Fibroblast of skin of right biceps (primary cell): Measurements from ENCODE around the gene MED13L.

ENCODE experiments used
- DNase-seq: peaks from one replicate; pipeline ENCODE4 v3.0.0-alpha.2; 2013

The MED13L gene

DNA sequence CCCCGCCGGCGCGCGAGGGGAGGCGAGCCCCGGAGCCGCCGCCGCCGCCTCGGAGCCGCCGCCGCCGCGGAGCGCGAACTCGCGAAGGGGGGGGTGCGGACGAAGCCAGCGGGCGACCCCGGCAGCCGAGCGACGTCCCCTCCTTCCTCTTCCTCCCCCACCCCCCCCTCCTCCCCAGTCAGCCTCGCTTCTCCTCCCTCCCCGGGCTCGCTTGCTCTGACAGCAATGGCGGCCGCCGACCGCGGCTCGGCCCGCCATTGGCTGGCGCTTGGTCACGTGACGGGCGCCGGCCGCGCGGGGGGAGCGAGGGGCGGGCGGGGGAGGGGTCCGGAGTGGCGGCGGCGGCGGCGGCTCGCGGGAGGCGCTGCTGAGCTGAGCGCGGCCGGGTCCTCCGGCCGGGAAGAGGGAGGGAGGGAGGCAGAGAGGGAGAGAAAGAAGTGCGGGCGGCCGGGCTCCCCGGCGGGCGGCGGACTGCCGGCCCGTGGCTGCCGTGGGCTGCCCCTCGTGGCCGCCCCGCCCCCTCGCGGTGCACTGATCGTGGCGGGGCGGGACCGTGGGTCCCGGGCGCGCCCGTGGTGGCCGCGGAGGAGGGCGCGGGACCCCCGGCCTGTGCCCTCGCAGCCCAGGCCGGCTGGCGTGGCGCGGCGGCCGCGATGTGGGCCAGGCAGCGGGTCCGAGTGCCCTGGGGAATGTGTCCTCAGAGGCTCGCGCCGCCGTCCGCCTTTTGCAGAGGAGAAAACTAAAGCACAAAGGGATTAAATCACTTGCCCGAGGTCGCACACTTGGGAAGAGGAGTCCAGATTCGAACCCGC lies at the start of gene MED13L:
Gene MED13L, minus strand, starts transcription at position 227 of the 812 bp plus-strand sequence. CDS start 562 bp downstream, outside the sequence.
- peak; percentile 93 for DNase-seq

GRCh38 chr12:116325336-116325664 lies 47.8 kb upstream of the MED13L start:
- no peak for DNase-seq

- no peak for DNase-seq
Observed at GRCh38 chr12:116324654-116325335, 47.3 kb upstream of the MED13L start.

DNA sequence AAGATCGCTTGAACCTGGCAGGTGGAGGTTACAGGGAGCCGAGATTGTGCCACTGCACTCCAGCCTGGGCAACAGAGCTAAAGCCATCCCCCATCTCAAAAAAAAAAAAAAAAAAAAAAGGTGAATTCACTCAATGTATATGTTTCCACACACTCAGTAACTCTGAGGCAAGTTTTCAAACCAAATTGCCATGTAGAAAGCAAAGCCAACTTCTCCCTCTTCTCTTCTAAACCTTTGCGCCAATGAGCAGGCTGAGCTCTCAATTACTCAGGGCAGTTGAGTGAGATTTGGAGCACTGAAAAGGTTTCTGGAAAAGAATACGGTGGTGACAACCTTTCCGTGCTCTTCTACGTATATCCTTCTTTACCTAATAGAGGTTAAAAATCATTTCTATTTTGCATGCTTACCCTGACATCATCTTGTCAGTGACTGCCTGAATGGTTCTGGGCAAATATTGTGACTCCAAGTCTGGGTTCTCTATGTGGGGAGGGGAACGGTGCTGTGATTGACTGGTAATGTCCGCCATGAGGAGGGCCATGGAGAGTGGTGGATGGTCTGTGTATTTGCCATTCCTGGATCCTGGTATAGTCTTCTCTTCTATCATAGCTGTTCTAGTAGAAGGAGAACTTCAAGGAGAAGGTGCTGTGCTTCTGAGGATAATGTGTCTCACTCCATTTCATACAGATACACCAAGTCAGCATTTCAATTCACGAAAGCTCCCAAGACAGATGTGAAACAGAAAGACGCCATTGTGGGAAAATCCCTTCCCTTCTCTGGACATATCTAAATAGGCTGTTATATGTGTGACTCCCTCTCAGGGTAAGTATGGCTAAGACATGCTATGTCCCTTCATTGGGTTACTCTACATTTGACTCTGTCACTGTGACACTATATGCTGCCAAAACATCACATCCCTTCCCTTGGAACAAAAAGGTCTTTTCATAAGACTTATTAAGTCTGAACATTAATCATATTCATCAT lies 46.2 kb upstream of the MED13L start:
- DNase-seq: no peak

- DNase-seq: no peak
Observed at GRCh38 chr12:116321913-116322312, 44.4 kb upstream of the MED13L start.

GRCh38 chr12:116320791-116321217 lies 43.3 kb upstream of the MED13L start:
- DNase-seq: peak; percentile 64

DNA sequence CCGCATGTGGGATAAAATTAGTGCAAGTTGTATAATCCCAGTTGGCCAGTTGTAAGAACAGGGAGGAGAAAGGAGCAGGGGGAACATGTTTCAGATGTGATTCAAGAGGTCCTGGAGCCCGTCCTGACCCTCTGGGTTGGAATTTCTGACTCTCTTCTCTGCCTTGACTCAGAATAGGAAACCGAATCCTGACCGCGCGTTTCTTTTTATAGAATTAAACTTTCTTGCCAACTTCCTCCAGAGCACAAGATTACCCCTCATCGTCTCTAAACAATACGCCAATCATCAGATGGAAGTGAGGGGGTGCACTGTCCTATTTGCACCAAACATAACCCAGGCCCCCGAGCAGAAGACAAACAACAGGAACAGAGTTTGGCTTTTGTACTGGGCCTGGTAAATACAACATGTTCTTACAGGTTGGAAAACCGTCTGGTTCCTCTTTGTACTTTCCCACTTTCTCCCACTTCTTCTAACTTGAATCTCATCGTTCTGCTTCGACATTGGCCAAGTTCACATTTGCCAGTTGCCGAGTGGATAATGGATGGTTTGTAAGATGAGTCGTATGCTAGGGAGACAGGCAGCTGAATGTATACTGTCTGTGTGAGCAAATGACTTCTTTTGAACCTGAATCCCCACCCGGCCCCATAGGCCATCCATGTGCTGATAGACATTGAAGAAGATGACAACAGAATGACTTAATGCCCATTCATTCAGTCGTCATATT lies 42.6 kb upstream of the MED13L start:
- peak; percentile 99 for DNase-seq

- DNase-seq: peak; percentile 65
Observed at GRCh38 chr12:116319233-116319897, 41.9 kb upstream of the MED13L start.

- DNase-seq: peak; percentile 52
Observed at GRCh38 chr12:116318576-116319232, 41.2 kb upstream of the MED13L start.

DNA sequence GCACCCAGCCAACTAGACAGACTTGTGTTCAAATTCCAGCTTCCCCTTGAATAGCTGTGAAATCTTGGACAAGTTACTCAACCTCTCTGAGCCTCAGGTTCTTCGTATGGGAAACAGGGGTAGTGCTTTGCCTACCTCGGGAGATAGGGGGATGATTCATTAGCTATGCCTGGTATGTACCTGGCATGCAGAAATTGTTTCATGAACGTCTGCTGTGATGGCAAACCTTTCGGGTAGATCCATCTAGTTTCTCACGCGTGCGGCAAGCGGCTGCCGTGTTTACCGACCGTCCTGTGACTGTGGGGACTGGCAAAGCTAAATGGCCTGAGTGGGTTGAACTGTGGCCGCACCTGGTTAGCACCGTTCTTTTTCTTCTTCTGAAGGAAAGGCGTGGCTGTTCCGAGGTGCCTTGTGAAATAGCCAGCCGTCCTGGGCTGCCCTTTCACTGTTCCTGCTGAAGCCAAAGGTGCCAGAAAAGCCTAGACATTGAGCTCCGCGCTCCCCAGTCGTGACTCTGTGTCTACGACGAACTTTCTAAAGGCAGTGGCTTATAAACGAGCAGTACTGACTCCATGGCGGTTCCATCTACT lies 40.6 kb upstream of the MED13L start:
- DNase-seq: no peak

- no peak for DNase-seq
Observed at GRCh38 chr12:116317139-116317538, 39.6 kb upstream of the MED13L start.

GRCh38 chr12:116314477-116314876 lies 37.0 kb upstream of the MED13L start:
- no peak for DNase-seq

DNA sequence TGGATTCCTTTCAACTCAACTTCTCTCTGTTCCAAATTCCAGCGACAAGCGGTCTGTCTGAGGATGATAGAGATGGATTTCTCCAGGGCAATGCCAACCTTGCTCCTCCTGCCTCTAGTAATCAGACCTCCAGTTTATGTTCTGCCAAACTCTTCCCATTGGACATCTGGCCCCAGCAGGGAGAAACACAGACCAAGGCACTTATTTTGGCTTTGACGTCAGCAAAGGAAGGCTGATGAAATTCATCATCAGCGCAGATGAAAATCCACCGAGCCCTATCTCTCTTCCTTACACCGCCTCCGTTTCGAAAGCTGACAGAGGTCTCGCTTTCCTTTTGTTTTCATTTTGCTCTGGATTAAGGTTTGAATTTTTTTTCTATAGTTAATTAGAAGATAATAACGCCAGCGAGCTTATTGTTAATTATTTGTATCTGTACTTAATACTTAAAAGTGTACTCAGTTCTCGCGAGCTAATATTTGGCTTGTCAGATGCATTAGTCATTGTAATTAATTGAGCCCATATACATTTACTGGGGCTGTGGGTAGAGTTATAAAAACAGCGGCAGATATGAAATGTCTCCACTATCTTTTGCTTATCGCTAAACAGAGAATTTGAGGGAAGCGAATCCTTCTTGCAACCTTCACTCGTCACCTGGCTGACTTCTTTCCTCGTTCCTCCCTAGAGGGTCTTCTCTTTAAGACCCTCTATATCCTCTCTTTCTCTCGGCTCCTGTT lies 35.9 kb upstream of the MED13L start:
- no peak for DNase-seq

- no peak for DNase-seq
Observed at GRCh38 chr12:116310082-116310481, 32.6 kb upstream of the MED13L start.

DNA sequence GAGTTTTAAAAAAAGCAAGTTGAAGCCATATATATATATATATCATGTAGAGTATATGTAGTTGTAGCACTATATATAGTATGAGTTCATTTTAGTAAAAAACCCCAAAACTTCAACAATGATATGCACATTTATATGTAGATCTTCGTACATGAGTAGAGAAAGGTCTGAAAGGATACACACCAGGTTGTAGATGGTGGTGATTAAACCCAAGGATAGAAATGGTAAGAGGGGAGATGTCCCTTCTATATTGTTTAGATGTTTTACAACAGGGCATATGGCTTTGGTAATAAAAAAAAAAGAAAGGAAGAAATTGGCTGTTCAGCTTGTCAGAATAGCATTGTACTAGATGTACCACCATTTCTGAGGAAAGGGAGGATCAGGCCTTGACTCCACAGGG lies 31.9 kb upstream of the MED13L start:
- DNase-seq: no peak

DNA sequence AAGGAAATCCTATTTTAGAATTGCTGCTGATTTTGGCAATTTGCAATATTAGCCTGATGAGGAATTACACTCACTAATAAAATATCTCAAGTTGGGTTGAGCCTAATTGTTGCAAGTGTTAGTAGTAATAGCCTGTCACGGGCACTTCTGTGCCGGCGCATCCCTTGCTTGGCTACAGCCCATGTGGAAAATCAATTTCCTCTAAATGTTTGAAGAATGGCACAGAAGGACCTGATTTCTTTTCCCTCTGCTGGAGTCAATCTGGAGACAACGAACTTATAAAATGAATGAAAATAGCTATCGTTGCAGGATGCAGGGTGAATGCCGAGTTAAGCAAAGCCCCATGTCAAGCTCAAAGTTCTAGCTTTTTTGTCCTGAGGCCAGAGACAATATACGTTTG lies 31.2 kb upstream of the MED13L start:
- no peak for DNase-seq

GRCh38 chr12:116306968-116307367 lies 29.5 kb upstream of the MED13L start:
- DNase-seq: no peak

DNA sequence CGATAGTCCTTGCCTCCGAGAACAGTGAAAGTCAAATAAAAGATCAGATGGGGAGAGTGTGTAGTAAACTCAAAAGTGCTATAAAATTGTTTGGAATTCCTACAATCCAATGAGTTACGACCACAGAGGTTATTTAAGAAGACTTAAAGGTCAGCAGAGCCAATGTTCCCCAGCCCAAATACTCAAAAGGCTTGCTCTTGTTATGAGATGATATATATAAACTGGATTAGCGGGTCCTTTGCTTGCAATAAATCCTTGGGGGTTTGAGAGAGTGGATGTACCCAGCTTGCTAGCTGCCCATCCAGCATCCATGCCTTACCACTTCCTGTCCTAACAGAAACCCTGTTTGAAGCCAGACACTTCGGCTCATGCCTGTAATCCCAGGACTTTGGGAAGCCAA lies 29.0 kb upstream of the MED13L start:
- no peak for DNase-seq

GRCh38 chr12:116304621-116305020 lies 27.1 kb upstream of the MED13L start:
- no peak for DNase-seq

- peak; percentile 48 for DNase-seq
Observed at GRCh38 chr12:116303929-116304328, 26.4 kb upstream of the MED13L start.
